Osteoblast (primary cell): ENCODE data around the gene BANK1. TPM values are rescaled to one million over a fixed set of nuclear protein-coding genes. Genes with fewer than 3 reads are reported as not detected.

Experiments
- DNase-seq: peaks from one replicate; pipeline ENCODE4 v3.0.0; 2011; ENCODE audit warnings: low spot score, mixed read lengths; ENCODE audit not compliant: insufficient read length; ENCODE audit errors: missing footprints
- H2AFZ ChIP-seq: 2 replicates; pipeline ENCODE4 v1.6.0; 2011; ENCODE audit warnings: mild to moderate bottlenecking, low read length
- H3K27ac ChIP-seq: 2 replicates; pipeline ENCODE4 v1.5.1; 2011; ENCODE audit warnings: mild to moderate bottlenecking, low read depth, low read length, moderate library complexity
- H3K27me3 ChIP-seq: 2 replicates; pipeline ENCODE4 v1.6.0; 2012; ENCODE audit warnings: mild to moderate bottlenecking, control low read depth, inconsistent platforms, low read length, moderate library complexity; ENCODE audit not compliant: insufficient read depth
- H3K36me3 ChIP-seq: 2 replicates; pipeline ENCODE4 v1.5.1; 2011; ENCODE audit warnings: mild to moderate bottlenecking, low read length, control low read depth, moderate library complexity; ENCODE audit not compliant: insufficient read depth
- H3K4me1 ChIP-seq: 2 replicates; pipeline ENCODE4 v1.5.1; 2011; ENCODE audit warnings: mild to moderate bottlenecking, low read length, control low read depth, moderate library complexity; ENCODE audit not compliant: insufficient read depth
- H3K4me2 ChIP-seq: 2 replicates; pipeline ENCODE4 v1.6.0; 2011; ENCODE audit warnings: mild to moderate bottlenecking, low read length; ENCODE audit not compliant: insufficient read depth
- H3K4me3 ChIP-seq: fragments of 200-600 bp; sonication (generic); 3 replicates; pipeline ENCODE4 v1.5.1; 2012; ENCODE audit warnings: mild to moderate bottlenecking, low read length, inconsistent platforms; ENCODE audit not compliant: insufficient read depth
- H3K79me2 ChIP-seq: 2 replicates; pipeline ENCODE4 v1.6.0; 2012; ENCODE audit warnings: mild to moderate bottlenecking, low read length, control low read depth, inconsistent platforms; ENCODE audit not compliant: insufficient read depth
- H3K9me3 ChIP-seq: 2 replicates; pipeline ENCODE4 v1.5.1; 2011; ENCODE audit warnings: low read depth, low read length, control low read depth
- H4K20me1 ChIP-seq: 2 replicates; pipeline ENCODE4 v1.6.0; 2012; ENCODE audit warnings: mild to moderate bottlenecking, low read length, control low read depth; ENCODE audit not compliant: insufficient read depth
- total RNA-seq: library from RNA; depleted of rRNA; stranded (reverse); fragments of >200 nt; gene quantifications from 2 replicates; pipeline ENCODE4 v1.2.3, GENCODE V29; 2012
- TF ChIP-seq, protein P1 (sequence below): IDR thresholded peaks from 2 replicates; pipeline ENCODE4 v1.5.1; 2011; ENCODE audit warnings: mild to moderate bottlenecking, low read depth, low read length, moderate library complexity; ENCODE audit errors: extremely low read depth

The BANK1 gene
- total RNA-seq, 1 donor: 1.8 TPM

DNA sequence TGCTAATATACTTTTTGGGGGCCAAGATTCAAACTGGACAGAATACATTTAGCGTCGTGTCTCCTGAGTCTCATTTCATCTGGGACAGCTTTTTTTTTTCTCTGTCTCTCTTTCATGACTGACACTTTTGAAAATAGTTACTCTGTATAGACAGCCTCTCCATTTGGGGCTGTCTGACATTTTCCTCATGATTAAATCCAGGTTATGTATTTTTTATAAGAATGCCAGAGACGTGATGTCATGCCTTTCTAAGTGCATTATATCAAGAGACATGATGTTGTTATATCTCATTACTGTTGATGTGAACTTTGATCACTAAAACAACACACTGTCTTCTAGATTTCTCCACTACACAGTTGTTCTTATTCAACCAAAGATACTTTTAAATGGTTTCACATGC, 199.0 kb downstream of the BANK1 start:
- H3K36me3 ChIP-seq: no peaks in the 10 kb centered on the region
- H3K4me3 ChIP-seq: no peak overlapping the region
- no peak overlapping the region for H3K27ac ChIP-seq
- TF ChIP-seq, protein P1, sequence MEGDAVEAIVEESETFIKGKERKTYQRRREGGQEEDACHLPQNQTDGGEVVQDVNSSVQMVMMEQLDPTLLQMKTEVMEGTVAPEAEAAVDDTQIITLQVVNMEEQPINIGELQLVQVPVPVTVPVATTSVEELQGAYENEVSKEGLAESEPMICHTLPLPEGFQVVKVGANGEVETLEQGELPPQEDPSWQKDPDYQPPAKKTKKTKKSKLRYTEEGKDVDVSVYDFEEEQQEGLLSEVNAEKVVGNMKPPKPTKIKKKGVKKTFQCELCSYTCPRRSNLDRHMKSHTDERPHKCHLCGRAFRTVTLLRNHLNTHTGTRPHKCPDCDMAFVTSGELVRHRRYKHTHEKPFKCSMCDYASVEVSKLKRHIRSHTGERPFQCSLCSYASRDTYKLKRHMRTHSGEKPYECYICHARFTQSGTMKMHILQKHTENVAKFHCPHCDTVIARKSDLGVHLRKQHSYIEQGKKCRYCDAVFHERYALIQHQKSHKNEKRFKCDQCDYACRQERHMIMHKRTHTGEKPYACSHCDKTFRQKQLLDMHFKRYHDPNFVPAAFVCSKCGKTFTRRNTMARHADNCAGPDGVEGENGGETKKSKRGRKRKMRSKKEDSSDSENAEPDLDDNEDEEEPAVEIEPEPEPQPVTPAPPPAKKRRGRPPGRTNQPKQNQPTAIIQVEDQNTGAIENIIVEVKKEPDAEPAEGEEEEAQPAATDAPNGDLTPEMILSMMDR: no peak
- no peak for DNase-seq
- no peak overlapping the region for H2AFZ ChIP-seq
- H3K9me3 ChIP-seq: no peaks in the 10 kb centered on the region
- no peaks in the 10 kb centered on the region for H4K20me1 ChIP-seq
- no peaks in the 10 kb centered on the region for H3K79me2 ChIP-seq
- H3K27me3 ChIP-seq: no peaks in the 10 kb centered on the region
- no peaks in the 10 kb centered on the region for H3K4me1 ChIP-seq
- H3K4me2 ChIP-seq: no peak overlapping the region

DNA sequence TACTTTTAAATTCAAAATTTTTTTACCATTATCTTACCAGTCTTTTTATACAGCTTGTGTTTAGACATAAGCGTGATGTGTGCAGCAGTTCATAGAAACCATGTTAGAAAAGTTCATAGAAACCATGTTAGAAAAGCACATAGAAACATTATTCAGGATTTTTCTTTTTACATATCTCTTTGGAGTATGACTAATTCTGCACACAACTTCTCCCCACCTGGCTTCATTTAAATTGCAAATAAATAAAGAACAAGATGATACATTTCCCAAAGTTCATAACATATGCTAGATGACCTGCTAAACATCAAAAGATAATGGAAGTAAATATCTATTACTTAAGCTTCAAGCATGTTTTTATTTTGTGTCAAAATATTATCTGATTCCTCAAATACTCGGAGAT, 201.9 kb downstream of the BANK1 start:
- Histone ChIP-seq H3K36me3 (no peaks in the 10 kb centered on the region), H2AFZ (no peak overlapping the region), H4K20me1 (no peaks in the 10 kb centered on the region), H3K79me2 (no peaks in the 10 kb centered on the region), H3K27ac (no peak overlapping the region), H3K4me1 (no peaks in the 10 kb centered on the region), H3K27me3 (no peaks in the 10 kb centered on the region), H3K9me3 (no peaks in the 10 kb centered on the region), H3K4me2 (no peak overlapping the region), H3K4me3 (no peak overlapping the region)
- TF ChIP-seq, protein P1: no peak
- no peak for DNase-seq

GRCh38 chr4:101993002-101993841, 202.7 kb downstream of the BANK1 start:
- Histone ChIP-seq H4K20me1 (no peaks in the 10 kb centered on the region), H3K36me3 (no peaks in the 10 kb centered on the region), H3K4me2 (no peak overlapping the region), H2AFZ (no peak overlapping the region), H3K9me3 (no peaks in the 10 kb centered on the region), H3K27ac (no peak overlapping the region), H3K4me1 (no peaks in the 10 kb centered on the region), H3K4me3 (no peak overlapping the region), H3K79me2 (no peaks in the 10 kb centered on the region), H3K27me3 (no peaks in the 10 kb centered on the region)
- no peak for DNase-seq
- TF ChIP-seq, protein P1: no peak

GRCh38 chr4:101993842-101994775, 203.6 kb downstream of the BANK1 start:
- TF ChIP-seq, protein P1: no peak
- Histone ChIP-seq H3K4me1 (no peaks in the 10 kb centered on the region), H2AFZ (no peak overlapping the region), H3K9me3 (no peaks in the 10 kb centered on the region), H4K20me1 (no peaks in the 10 kb centered on the region), H3K36me3 (no peaks in the 10 kb centered on the region), H3K4me3 (no peak overlapping the region), H3K4me2 (no peak overlapping the region), H3K79me2 (no peaks in the 10 kb centered on the region), H3K27ac (no peak overlapping the region), H3K27me3 (no peaks in the 10 kb centered on the region)
- no peak for DNase-seq
